ENCODE results near the gene DLEC1.

GRCh38 chr3:38168151-38169026 is 129.4 kb downstream of the DLEC1 start:
- TF ChIP-seq POLR2A (IDR thresholded peaks at IDR 0.05; ENCODE audit: low read depth, low read length) (no peak), POLR2AphosphoS5 (IDR thresholded peaks at IDR 0.05; ENCODE audit: low read depth, low read length) (no peak)

Data from GM12892 (cell line).